Aorta (tissue), 5 donors: ENCODE data around the gene PCMTD2. TPM values are rescaled to one million over a fixed set of nuclear protein-coding genes. Genes with fewer than 3 reads are reported as not detected.

Experiments
- ATAC-seq: fragments of 200-7000 bp; cut with Tn5 transposase; one replicate; pipeline ENCODE4 v1.9.1; 2022; ENCODE audit warnings: moderate library complexity; ENCODE audit not compliant: low FRiP score
- DNase-seq, 2 donors: peaks; one replicate each; pipeline ENCODE4 v3.0.0-alpha.2; 2020
- H3K27ac ChIP-seq, 2 donors: one replicate each; pipeline ENCODE4 v1.5.1; 2013; ENCODE audit warnings: low read length in 2 of 2, mild to moderate bottlenecking in 2 of 2, moderate library complexity in 2 of 2, control low read depth in 1 of 2, inconsistent platforms in 1 of 2, low read depth in 1 of 2
- H3K27me3 ChIP-seq, 2 donors: one replicate each; pipeline ENCODE4 v1.6.1; 2013; ENCODE audit warnings: control low read depth in 1 of 2, low read length in 1 of 2, mild to moderate bottlenecking in 1 of 2, moderate library complexity in 1 of 2; ENCODE audit not compliant: insufficient read depth in 2 of 2, control insufficient read depth in 1 of 2
- H3K36me3 ChIP-seq, 2 donors: one replicate each; pipeline ENCODE4 v1.6.1; 2013; ENCODE audit warnings: control low read depth in 1 of 2, low read length in 1 of 2, mild to moderate bottlenecking in 1 of 2; ENCODE audit not compliant: insufficient read depth in 2 of 2, control insufficient read depth in 1 of 2
- H3K4me1 ChIP-seq, 2 donors: one replicate each; pipeline ENCODE4 v1.6.1; 2013; ENCODE audit warnings: low read length in 2 of 2, control low read depth in 1 of 2, mild to moderate bottlenecking in 1 of 2, moderate library complexity in 1 of 2; ENCODE audit not compliant: insufficient read depth in 2 of 2, control insufficient read depth in 1 of 2
- H3K4me3 ChIP-seq, 2 donors: one replicate each; pipeline ENCODE4 v1.5.1; 2013; ENCODE audit warnings: low read length in 2 of 2, control low read depth in 1 of 2, mild to moderate bottlenecking in 1 of 2
- H3K9me3 ChIP-seq: one replicate; pipeline ENCODE4 v1.6.1; 2013; ENCODE audit warnings: mild to moderate bottlenecking, low read length; ENCODE audit not compliant: control insufficient read depth
- WGBS, 2 donors: extraction: QIAGEN DNeasy Blood & Tissue Kit; methylation state at CpG; one replicate each; pipeline ENCODE4 v1.1.7; 2013; 5-methylcytosine and 5-hydroxymethylcytosine counted together
- intact Hi-C, 2 donors: fragments of 100-400 bp; cut with DNase I; formaldehyde crosslinking; loops; one replicate each; pipeline versions ENCODE4 v1.14.2 to v1.15.0; 2022
- polyA plus RNA-seq, 2 donors: library from polyadenylated mRNA; stranded (reverse); fragments of 200-250 nt; gene quantifications; one replicate each; pipeline ENCODE4 v1.2.3, GENCODE V29; 2013
- total RNA-seq, 2 donors: library from RNA; stranded (reverse); fragmentation: NEBNext Ultra II Directional; extraction: Animal tissue kit (Norgen Biotek cat#: 25700); gene quantifications; one replicate each; pipeline ENCODE4 v1.2.1, GENCODE V29; 2021
- donor health status: healthy with polysubstance abuse.
- donor health status: Bipolar disorder and iron deficiency.
- donor health status: DM: no; HTN: no; CAD: no.
- donor health status: DM: no; HTN: no; CAD: no.
- donor health status: DM: yes; HTN: yes; CAD: no.

PCMTD2 gene
- total and polyA plus RNA-seq, 4 donors: 14.9 to 71.4 (median 44.5) TPM

- H3K27me3 ChIP-seq: no peaks in the 10 kb centered on the region
- intact Hi-C loops: no loop called here
- DNase-seq (no peak), ATAC-seq (no peak)
- H3K4me3 ChIP-seq: no peak overlapping the region
- no peaks in the 10 kb centered on the region for H3K9me3 ChIP-seq
- no peak overlapping the region for H3K27ac ChIP-seq
- WGBS, 2 donors: 90 to 95% methylated on average over 10 of the region's 10 CpGs
- no peaks in the 10 kb centered on the region for H3K4me1 ChIP-seq
- no peaks in the 10 kb centered on the region for H3K36me3 ChIP-seq
These were observed 41.4 kb upstream of the PCMTD2 start for GRCh38 chr20:64214113-64214512.

GRCh38 chr20:64214952-64215351 is 40.6 kb upstream of the PCMTD2 start:
- intact Hi-C loops: no loop called here
- ATAC-seq: no peak
- WGBS, 2 donors: 64 to 80% methylated on average over 6 of the region's 6 CpGs

GRCh38 chr20:64216036-64216435 is 39.5 kb upstream of the PCMTD2 start:
- H3K27ac ChIP-seq: no peak overlapping the region
- H3K36me3 ChIP-seq: no peaks in the 10 kb centered on the region
- 66 to 85% methylated on average over 3 of the region's 3 CpGs for WGBS, 2 donors
- no peak for ATAC-seq
- no peaks in the 10 kb centered on the region for H3K27me3 ChIP-seq
- H3K4me3 ChIP-seq: no peak overlapping the region
- H3K9me3 ChIP-seq: no peaks in the 10 kb centered on the region
- H3K4me1 ChIP-seq: no peaks in the 10 kb centered on the region
- DNase-seq: no peak
- intact Hi-C loops: no loop called here

More at GRCh38 chr20:64214952-64215351, 40.6 kb upstream of the PCMTD2 start:
- Histone ChIP-seq H3K27me3 (no peaks in the 10 kb centered on the region), H3K27ac (no peak overlapping the region), H3K4me1 (no peaks in the 10 kb centered on the region), H3K9me3 (no peaks in the 10 kb centered on the region), H3K4me3 (no peak overlapping the region), H3K36me3 (no peaks in the 10 kb centered on the region)
- DNase-seq: no peak

- no peaks in the 10 kb centered on the region for H3K4me1 ChIP-seq
- ATAC-seq (no peak), DNase-seq (no peak)
- no peaks in the 10 kb centered on the region for H3K27me3 ChIP-seq
- no peak overlapping the region for H3K27ac ChIP-seq
- WGBS, 2 donors: 92 to 96% methylated on average over 11 of the region's 11 CpGs
- intact Hi-C loops: no loop called here
- no peaks in the 10 kb centered on the region for H3K36me3 ChIP-seq
- no peak overlapping the region for H3K4me3 ChIP-seq
- no peaks in the 10 kb centered on the region for H3K9me3 ChIP-seq
These were observed 38.6 kb upstream of the PCMTD2 start for GRCh38 chr20:64216910-64217309.

GRCh38 chr20:64217539-64218221 is 37.9 kb upstream of the PCMTD2 start:
- no peak overlapping the region for H3K27ac ChIP-seq
- WGBS, 2 donors: 73% methylated on average over 13 of the region's 13 CpGs
- no peaks in the 10 kb centered on the region for H3K9me3 ChIP-seq
- no peak overlapping the region for H3K4me3 ChIP-seq
- DNase-seq: no peak
- no peaks in the 10 kb centered on the region for H3K36me3 ChIP-seq
- intact Hi-C loops: no loop called here
- no peaks in the 10 kb centered on the region for H3K27me3 ChIP-seq
- H3K4me1 ChIP-seq: no peaks in the 10 kb centered on the region
- no peak for ATAC-seq

GRCh38 chr20:64219202-64219601 is 36.3 kb upstream of the PCMTD2 start:
- H3K27me3 ChIP-seq: no peaks in the 10 kb centered on the region
- no peaks in the 10 kb centered on the region for H3K4me1 ChIP-seq
- H3K36me3 ChIP-seq: no peaks in the 10 kb centered on the region
- no peak overlapping the region for H3K27ac ChIP-seq
- no peak overlapping the region for H3K4me3 ChIP-seq
- intact Hi-C loops: no loop called here
- no peaks in the 10 kb centered on the region for H3K9me3 ChIP-seq
- WGBS, 2 donors: 76% methylated on average over 12 of the region's 12 CpGs
- ATAC-seq (no peak), DNase-seq (no peak)

GRCh38 chr20:64219730-64220129 is 35.8 kb upstream of the PCMTD2 start:
- intact Hi-C loops: no loop called here
- Histone ChIP-seq H3K36me3 (no peaks in the 10 kb centered on the region), H3K27me3 (no peaks in the 10 kb centered on the region), H3K27ac (no peak overlapping the region), H3K4me3 (no peak overlapping the region), H3K9me3 (no peaks in the 10 kb centered on the region), H3K4me1 (no peaks in the 10 kb centered on the region)
- ATAC-seq: no peak
- 64 to 68% methylated on average over 16 of the region's 16 CpGs for WGBS, 2 donors
- DNase-seq: no peak

GRCh38 chr20:64220420-64220819 is 35.1 kb upstream of the PCMTD2 start:
- H3K4me1 ChIP-seq: no peaks in the 10 kb centered on the region
- no peak for ATAC-seq

GRCh38 chr20:64220891-64221527 is 34.5 kb upstream of the PCMTD2 start:
- 80 to 82% methylated on average over 17 of the region's 17 CpGs for WGBS, 2 donors

More at GRCh38 chr20:64220420-64220819, 35.1 kb upstream of the PCMTD2 start:
- no peak for DNase-seq
- Histone ChIP-seq H3K9me3 (no peaks in the 10 kb centered on the region), H3K27ac (no peak overlapping the region), H3K27me3 (no peaks in the 10 kb centered on the region), H3K4me3 (no peak overlapping the region), H3K36me3 (no peaks in the 10 kb centered on the region)
- intact Hi-C loops: no loop called here
- 62% methylated on average over 8 of the region's 8 CpGs for WGBS, 2 donors

More at GRCh38 chr20:64220891-64221527, 34.5 kb upstream of the PCMTD2 start:
- ATAC-seq: no peak
- Histone ChIP-seq H3K27me3 (no peaks in the 10 kb centered on the region), H3K36me3 (no peaks in the 10 kb centered on the region), H3K4me3 (no peak overlapping the region), H3K27ac (no peak overlapping the region), H3K4me1 (no peaks in the 10 kb centered on the region), H3K9me3 (no peaks in the 10 kb centered on the region)
- DNase-seq: no peak
- intact Hi-C loops: no loop called here
